Smooth muscle cell (in vitro differentiated cells): ENCODE data around the gene SPG7. TPM values are rescaled to one million over a fixed set of nuclear protein-coding genes. Genes with fewer than 3 reads are reported as not detected.

ENCODE experiments used
- DNase-seq: peaks from one replicate; lab custom pipeline; 2025; ENCODE audit not compliant: unreplicated experiment; lab: John Stamatoyannopoulos, UW
- H2AFZ ChIP-seq: fragments of 200-600 bp; sonication (generic); 2 replicates; pipeline ENCODE4 v1.6.0; 2016; ENCODE audit warnings: antibody characterized with exemption, low read depth, mild to moderate bottlenecking
- H3F3A ChIP-seq: fragments of 200-600 bp; sonication (generic); 2 replicates; pipeline ENCODE4 v1.6.0; 2017; ENCODE audit warnings: antibody characterized with exemption, low read depth
- H3K27ac ChIP-seq: fragments of 200-600 bp; sonication (generic); 2 replicates; pipeline ENCODE4 v1.5.1; 2016; ENCODE audit warnings: low read depth, mild to moderate bottlenecking
- H3K27me3 ChIP-seq: fragments of 200-600 bp; sonication (generic); 2 replicates; pipeline ENCODE4 v1.6.1; 2016; ENCODE audit warnings: low read depth, mild to moderate bottlenecking
- H3K36me3 ChIP-seq: fragments of 200-600 bp; sonication (generic); 2 replicates; pipeline ENCODE4 v1.5.1; 2016; ENCODE audit warnings: low read depth
- H3K4me1 ChIP-seq: fragments of 200-600 bp; sonication (generic); 2 replicates; pipeline ENCODE4 v1.5.1; 2016; ENCODE audit warnings: low read depth
- H3K4me2 ChIP-seq: fragments of 200-600 bp; sonication (generic); 2 replicates; pipeline ENCODE4 v1.6.0; 2016; ENCODE audit warnings: mild to moderate bottlenecking
- H3K4me3 ChIP-seq: fragments of 200-600 bp; sonication (generic); 2 replicates; pipeline ENCODE4 v1.5.1; 2016; ENCODE audit warnings: mild to moderate bottlenecking
- H3K79me2 ChIP-seq: fragments of 200-600 bp; sonication (generic); 2 replicates; pipeline ENCODE4 v1.6.0; 2016; ENCODE audit warnings: low read depth, mild to moderate bottlenecking
- H3K9ac ChIP-seq: fragments of 200-600 bp; sonication (generic); 2 replicates; pipeline ENCODE4 v1.6.0; 2016; ENCODE audit warnings: low read depth
- H3K9me3 ChIP-seq: fragments of 200-600 bp; sonication (generic); replicated peaks from 2 replicates; pipeline ENCODE4 v1.5.1; 2016; ENCODE audit warnings: low read depth
- H4K20me1 ChIP-seq: fragments of 200-600 bp; sonication (generic); 2 replicates; pipeline ENCODE4 v1.6.0; 2016; ENCODE audit warnings: low read depth
- CTCF ChIP-seq: fragments of 200-600 bp; sonication (generic); IDR thresholded peaks from 2 replicates; pipeline ENCODE4 v1.5.1; 2017; ENCODE audit warnings: borderline replicate concordance, mild to moderate bottlenecking, antibody characterized with exemption; ENCODE audit not compliant: insufficient read depth, poor library complexity, severe bottlenecking
- WGBS: methylation state at CpG from one replicate; pipeline ENCODE4 v1.1.7; 2016; ENCODE audit warnings: low lambda C conversion rate; 5-methylcytosine and 5-hydroxymethylcytosine counted together
- polyA plus RNA-seq: library from polyadenylated mRNA; unstranded; fragments of >200 nt; fragmentation: Nextera tagmentation; extraction: Ambion mirVana; gene quantifications from 2 replicates; pipeline ENCODE4 v1.2.1, GENCODE V29; 2016
- total RNA-seq: library from RNA; depleted of rRNA; stranded (reverse); fragments of >200 nt; gene quantifications from 2 replicates; pipeline ENCODE4 v1.2.3, GENCODE V29; 2014

SPG7 gene
- total and polyA plus RNA-seq, 2 experiments from 2014 or later: 49.3 to 61.4 TPM

- DNase-seq: no peak
- Histone ChIP-seq H3K36me3 (no peaks in the 10 kb centered on the region), H3K27ac (no peak overlapping the region), H3K4me3 (no peak overlapping the region), H3K4me2 (no peak overlapping the region), H3K79me2 (peaks cover 24% of the 10 kb centered on the region), H3K27me3 (no peaks in the 10 kb centered on the region), H3K9ac (no peak overlapping the region), H2AFZ (no peak overlapping the region), H3F3A (peaks cover 20% of the 10 kb centered on the region), H3K9me3 (no peaks in the 10 kb centered on the region), H4K20me1 (peaks cover 23% of the 10 kb centered on the region), H3K4me1 (peaks cover 19% of the 10 kb centered on the region)
- no peak for TF ChIP-seq CTCF
- 94% methylated on average over 19 of the region's 19 CpGs for WGBS
Measured at GRCh38 chr16:89557690-89558490, 49.7 kb downstream of the SPG7 start.

- Histone ChIP-seq H3K27ac (peak within 1 kb of the TSS; percentile 97), H3K36me3 (peaks cover 7% of the 10 kb centered on the region), H3K79me2 (peaks cover 27% of the 10 kb centered on the region), H3K27me3 (no peaks in the 10 kb centered on the region), H3K9ac (peak within 1 kb of the TSS; percentile 92), H3F3A (peaks cover 35% of the 10 kb centered on the region), H3K4me1 (peaks cover 23% of the 10 kb centered on the region), H3K4me3 (peak within 1 kb of the TSS; percentile 94), H4K20me1 (peaks cover 50% of the 10 kb centered on the region), H2AFZ (peak within 1 kb of the TSS; percentile 43), H3K4me2 (peak within 1 kb of the TSS; percentile 95), H3K9me3 (no peaks in the 10 kb centered on the region)
- no peak for TF ChIP-seq CTCF
- DNase-seq: peak; percentile 84
- 1% methylated on average over 68 of the region's 87 CpGs for WGBS
Measured at GRCh38 chr16:89560378-89561141, 52.4 kb downstream of the SPG7 start, which contains the start of gene RPL13. Gene RPL13 (plus strand): TSS chr16:89560682. CDS start chr16:89560960, 278 bp downstream.

GRCh38 chr16:89561142-89561883, 53.1 kb downstream of the SPG7 start:
- TF ChIP-seq CTCF: no peak
- peaks cover 7% of the 10 kb centered on the region for H3K36me3 ChIP-seq
- H2AFZ ChIP-seq: no peak overlapping the region
- H3K27me3 ChIP-seq: no peaks in the 10 kb centered on the region
- DNase-seq: no peak
- peaks cover 35% of the 10 kb centered on the region for H3F3A ChIP-seq
- WGBS: 3% methylated on average over 54 of the region's 58 CpGs
- H3K4me2 ChIP-seq: peak overlapping the region; percentile 95
- H3K79me2 ChIP-seq: peaks cover 27% of the 10 kb centered on the region
- H3K4me1 ChIP-seq: peaks cover 29% of the 10 kb centered on the region
- no peaks in the 10 kb centered on the region for H3K9me3 ChIP-seq
- H3K4me3 ChIP-seq: peak overlapping the region; percentile 94
- H3K9ac ChIP-seq: peak overlapping the region; percentile 91
- peaks cover 57% of the 10 kb centered on the region for H4K20me1 ChIP-seq
- H3K27ac ChIP-seq: peak overlapping the region; percentile 97
